OCI-LY7 (cell line): ENCODE measurements around the gene LHFPL6. TPM values are rescaled to one million over a fixed set of nuclear protein-coding genes. Genes with fewer than 3 reads are reported as not detected.

Source experiments
- BruUV-seq: library from RNA; stranded (reverse); fragments of 400-500 nt; replicated peaks from 2 replicates; lab custom pipeline; 2021; lab: Mats Ljungman, UMichigan
- CTCF ChIA-PET: fragments of 300-600 bp; sonication (Branson Sonifier 250); formaldehyde crosslinking; loops from one replicate; lab custom pipeline; 2022; ENCODE audit warnings: antibody characterized with exemption; ENCODE audit not compliant: unreplicated experiment; lab: Charles Lee
- POLR2A ChIA-PET: fragments of 300-600 bp; sonication (Branson Sonifier 250); formaldehyde crosslinking; loops from one replicate; lab custom pipeline; 2022; ENCODE audit warnings: antibody characterized with exemption; lab: Charles Lee
- DNase-seq: peaks from one replicate; pipeline ENCODE4 v3.0.0-alpha.2; 2015; ENCODE audit warnings: low spot score
- H2AFZ ChIP-seq: fragments of 200-600 bp; sonication (generic), shearing (Covaris generic); 2 replicates; pipeline ENCODE4 v1.6.1; 2014; ENCODE audit warnings: mild to moderate bottlenecking, antibody characterized with exemption, low read length, moderate library complexity
- H3K27ac ChIP-seq: fragments of 200-600 bp; sonication (generic); 2 replicates; pipeline ENCODE4 v1.5.1; 2014; ENCODE audit warnings: mixed run types, low read depth, mild to moderate bottlenecking, moderate library complexity, low read length, inconsistent platforms; ENCODE audit not compliant: poor library complexity, severe bottlenecking
- H3K36me3 ChIP-seq: fragments of 200-600 bp; sonication (generic); 2 replicates; pipeline ENCODE4 v1.6.1; 2014; ENCODE audit warnings: mild to moderate bottlenecking, antibody characterized with exemption, low read length, moderate library complexity, mixed read lengths; ENCODE audit not compliant: insufficient read depth
- H3K4me1 ChIP-seq: fragments of 200-600 bp; sonication (generic); 2 replicates; pipeline ENCODE4 v1.5.1; 2014; ENCODE audit warnings: mild to moderate bottlenecking, low read length; ENCODE audit not compliant: insufficient read depth, poor library complexity, severe bottlenecking
- H3K4me2 ChIP-seq: fragments of 200-600 bp; sonication (generic); 2 replicates; pipeline ENCODE4 v1.6.1; 2014; ENCODE audit warnings: mild to moderate bottlenecking, low read length
- H3K4me3 ChIP-seq: fragments of 200-600 bp; sonication (generic); 2 replicates; pipeline ENCODE4 v1.5.1; 2014; ENCODE audit warnings: mild to moderate bottlenecking, low read depth, low read length; ENCODE audit not compliant: poor library complexity, severe bottlenecking
- H3K79me2 ChIP-seq: fragments of 200-600 bp; sonication (generic); 2 replicates; pipeline ENCODE4 v1.6.1; 2016; ENCODE audit warnings: low read depth, mild to moderate bottlenecking, low read length, moderate library complexity, mixed read lengths; ENCODE audit not compliant: insufficient read depth
- H3K9me2 ChIP-seq: fragments of 200-600 bp; sonication (generic); 2 replicates; pipeline ENCODE4 v1.6.1; 2016; ENCODE audit warnings: mild to moderate bottlenecking, low read length, mixed read lengths; ENCODE audit not compliant: insufficient read depth
- H3K9me3 ChIP-seq: fragments of 200-600 bp; sonication (generic); 2 replicates; pipeline ENCODE4 v1.6.1; 2014; ENCODE audit warnings: mild to moderate bottlenecking, mixed run types, low read length, mixed read lengths
- H4K20me1 ChIP-seq: fragments of 200-600 bp; sonication (generic); 2 replicates; pipeline ENCODE4 v1.6.1; 2014; ENCODE audit warnings: mild to moderate bottlenecking, antibody characterized with exemption, low read length, moderate library complexity, mixed read lengths; ENCODE audit not compliant: insufficient read depth
- CTCF ChIP-seq: fragments of 200-600 bp; sonication (generic); conservative IDR thresholded peaks from 2 replicates; pipeline ENCODE4 v1.5.1; 2014; ENCODE audit warnings: mild to moderate bottlenecking, antibody characterized with exemption, low read length, moderate library complexity, mixed read lengths
- EZH2phosphoT487 ChIP-seq: fragments of 200-600 bp; sonication (generic); IDR thresholded peaks from 2 replicates; pipeline ENCODE4 v1.6.1; 2018; ENCODE audit warnings: low read depth, borderline replicate concordance, mild to moderate bottlenecking, mixed run types, antibody characterized with exemption, low read length, moderate library complexity, mixed read lengths
- intact Hi-C: fragments of 100-400 bp; cut with micrococcal nuclease; formaldehyde crosslinking; loops from one replicate; pipeline ENCODE4 v1.10.0; 2022; ENCODE audit not compliant: unreplicated experiment
- total RNA-seq, 2 experiments: library from RNA; depleted of rRNA in 1 of 2; stranded (reverse); fragments of >200 nt in 1 of 2; shearing (Covaris generic) in 1 of 2; gene quantifications; 2 replicates each; pipeline ENCODE4 v1.2.3, GENCODE V29; 2014 to 2022

Gene LHFPL6
- total RNA-seq, 2 experiments from 2014 or later, result 15.1 to 27.7 TPM

- no peak overlapping the region for H3K4me3 ChIP-seq
- no peaks in the 10 kb centered on the region for H3K79me2 ChIP-seq
- ChIA-PET POLR2A (interaction anchor here (0.7 kb wide), 1 partner anchor 381 kb away, joined by 4 read pairs; no protein-coding TSS in a partner anchor), CTCF (no interaction called here)
- no peaks in the 10 kb centered on the region for H4K20me1 ChIP-seq
- intact Hi-C loops, result no loop called here
- H3K36me3 ChIP-seq, result no peaks in the 10 kb centered on the region
- no peak overlapping the region for H2AFZ ChIP-seq
- H3K27ac ChIP-seq, result no peak overlapping the region
- H3K4me2 ChIP-seq, result no peak overlapping the region
- H3K4me1 ChIP-seq, result no peaks in the 10 kb centered on the region
- no TSS peak for BruUV-seq
- no peaks in the 10 kb centered on the region for H3K9me2 ChIP-seq
- TF ChIP-seq CTCF, result no peak
- no peak for TF ChIP-seq EZH2phosphoT487
- no peak for DNase-seq
- H3K9me3 ChIP-seq, result no peaks in the 10 kb centered on the region
Observed at GRCh38 chr13:39369161-39369890, 233.7 kb downstream of the LHFPL6 start.

- H3K4me2 ChIP-seq, result no peak overlapping the region
- H2AFZ ChIP-seq, result no peak overlapping the region
- intact Hi-C loops, result no loop called here
- H3K36me3 ChIP-seq, result no peaks in the 10 kb centered on the region
- no peaks in the 10 kb centered on the region for H3K79me2 ChIP-seq
- TF ChIP-seq EZH2phosphoT487 (no peak), CTCF (no peak)
- no peaks in the 10 kb centered on the region for H3K4me1 ChIP-seq
- H3K9me2 ChIP-seq, result no peaks in the 10 kb centered on the region
- no peak overlapping the region for H3K4me3 ChIP-seq
- CTCF ChIA-PET, result no interaction called here
- BruUV-seq, result no TSS peak
- no peaks in the 10 kb centered on the region for H4K20me1 ChIP-seq
- POLR2A ChIA-PET, result interaction anchor here (0.6 kb wide), 1 partner anchor 144 kb away, joined by 7 read pairs; no protein-coding TSS in a partner anchor
- no peak overlapping the region for H3K27ac ChIP-seq
- H3K9me3 ChIP-seq, result no peaks in the 10 kb centered on the region
- DNase-seq, result no peak
Observed at GRCh38 chr13:39365879-39366278, 237.1 kb downstream of the LHFPL6 start.

GRCh38 chr13:39364947-39365468 is 238.0 kb downstream of the LHFPL6 start:
- DNase-seq, result no peak
- ChIA-PET POLR2A (no interaction called here), CTCF (no interaction called here)
- BruUV-seq, result no TSS peak
- no peaks in the 10 kb centered on the region for H3K4me1 ChIP-seq
- H3K27ac ChIP-seq, result no peak overlapping the region
- TF ChIP-seq CTCF, result no peak
- no peak for TF ChIP-seq EZH2phosphoT487
- H2AFZ ChIP-seq, result no peak overlapping the region
- no peak overlapping the region for H3K4me2 ChIP-seq
- no peaks in the 10 kb centered on the region for H3K36me3 ChIP-seq
- H3K79me2 ChIP-seq, result no peaks in the 10 kb centered on the region
- intact Hi-C loops, result no loop called here
- H3K4me3 ChIP-seq, result no peak overlapping the region
- H4K20me1 ChIP-seq, result no peaks in the 10 kb centered on the region
- H3K9me3 ChIP-seq, result no peaks in the 10 kb centered on the region
- H3K9me2 ChIP-seq, result no peaks in the 10 kb centered on the region
